Stimulated activated naive CD8-positive, alpha-beta T cell treated with anti-CD3 and anti-CD28 coated beads, Interleukin-15, Interleukin-2, amounts not matched to agents 100 U/mL and 50 U/mL, for 24 hours (primary cell): ENCODE measurements around the gene LRRN3.
A peak's percentile ranks its signal among the peaks of the same experiment; 100 is the strongest.

ENCODE experiments used
- ATAC-seq: fragments of 150-1000 bp; cut with Tn5 transposase; one replicate; pipeline ENCODE4 v1.10.0; 2021
- DNase-seq: peaks from one replicate; pipeline ENCODE4 v3.0.0; 2021

Gene LRRN3

GRCh38 chr7:111107579-111107978 is 16.7 kb downstream of the LRRN3 start:
- no peak for DNase-seq
- no peak for ATAC-seq

- DNase-seq = no peak
- ATAC-seq = no peak
Observed at GRCh38 chr7:111108000-111108399, 17.1 kb downstream of the LRRN3 start.

- no peak for ATAC-seq
- no peak for DNase-seq
Observed at GRCh38 chr7:111108496-111108895, 17.6 kb downstream of the LRRN3 start.

GRCh38 chr7:111112439-111112838 is 21.5 kb downstream of the LRRN3 start:
- DNase-seq (no peak), ATAC-seq (no peak)

GRCh38 chr7:111113263-111114017 is 22.5 kb downstream of the LRRN3 start:
- ATAC-seq = peak; percentile 79
- no peak for DNase-seq

- DNase-seq (no peak), ATAC-seq (no peak)
Observed at GRCh38 chr7:111115966-111116365, 25.0 kb downstream of the LRRN3 start.

GRCh38 chr7:111126987-111127386 is 36.1 kb downstream of the LRRN3 start:
- ATAC-seq (no peak), DNase-seq (no peak)

GRCh38 chr7:111129435-111129834 is 38.5 kb downstream of the LRRN3 start:
- no peak for DNase-seq

GRCh38 chr7:111132833-111133232 is 41.9 kb downstream of the LRRN3 start:
- ATAC-seq = no peak
- DNase-seq = no peak

More at GRCh38 chr7:111129435-111129834, 38.5 kb downstream of the LRRN3 start:
- no peak for ATAC-seq

GRCh38 chr7:111137296-111138192 is 46.6 kb downstream of the LRRN3 start:
- peak; percentile 86 for ATAC-seq
- peak; percentile 57 for DNase-seq

- peak; percentile 92 for ATAC-seq
- DNase-seq = peak; percentile 65
Observed at GRCh38 chr7:111138193-111138569, 47.3 kb downstream of the LRRN3 start.

GRCh38 chr7:111138586-111138985 is 47.7 kb downstream of the LRRN3 start:
- ATAC-seq (no peak), DNase-seq (no peak)

GRCh38 chr7:111140091-111140865 is 49.4 kb downstream of the LRRN3 start:
- DNase-seq (no peak), ATAC-seq (no peak)

- DNase-seq = no peak
- ATAC-seq = no peak
Observed at GRCh38 chr7:111145472-111145871, 54.5 kb downstream of the LRRN3 start.

- DNase-seq (no peak), ATAC-seq (no peak)
Observed at GRCh38 chr7:111146136-111146535, 55.2 kb downstream of the LRRN3 start.

GRCh38 chr7:111147708-111148533 is 57.0 kb downstream of the LRRN3 start:
- ATAC-seq (no peak), DNase-seq (no peak)

- ATAC-seq (no peak), DNase-seq (no peak)
Observed at GRCh38 chr7:111150709-111151108, 59.8 kb downstream of the LRRN3 start.

GRCh38 chr7:111159426-111159825 is 68.5 kb downstream of the LRRN3 start:
- ATAC-seq = no peak
- no peak for DNase-seq

- DNase-seq (no peak), ATAC-seq (no peak)
Observed at GRCh38 chr7:111160297-111160696, 69.4 kb downstream of the LRRN3 start.

GRCh38 chr7:111162692-111163091 is 71.8 kb downstream of the LRRN3 start:
- no peak for ATAC-seq
- DNase-seq = no peak

GRCh38 chr7:111164442-111164841 is 73.5 kb downstream of the LRRN3 start:
- DNase-seq (no peak), ATAC-seq (no peak)

GRCh38 chr7:111168182-111168581 is 77.3 kb downstream of the LRRN3 start:
- no peak for ATAC-seq
- no peak for DNase-seq
